ENCODE measurements around the gene ZMIZ1. TPM values are rescaled to one million over a fixed set of nuclear protein-coding genes. Genes with fewer than 3 reads are reported as not detected.

ZMIZ1 gene
- total and polyA plus RNA-seq, 5 donors from 2014 or later: 1.5 to 34.8 (median 2.2) TPM

DNA sequence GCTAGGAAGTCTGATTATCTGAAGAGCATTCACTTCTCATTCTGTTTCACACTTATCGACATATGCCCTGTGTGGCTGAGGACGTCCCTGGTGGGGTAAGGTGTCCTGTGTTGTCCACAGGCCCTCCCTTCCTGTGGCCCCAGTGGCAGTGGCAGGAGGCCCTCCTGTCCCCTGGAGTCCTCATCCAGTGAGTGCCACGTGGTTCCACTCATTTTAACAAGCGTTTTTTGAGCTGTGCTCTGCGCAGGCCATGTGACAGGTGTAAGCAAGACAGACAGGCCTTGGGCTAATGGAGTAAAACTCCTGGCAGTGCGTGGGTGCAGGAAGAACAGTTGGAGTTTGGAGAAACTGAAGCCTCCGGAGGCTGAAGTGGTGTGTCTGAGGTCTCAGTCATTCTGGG lies 239.2 kb downstream of the ZMIZ1 start:
- H3K4me3 Mint-ChIP-seq: no peak overlapping the region
- peak in 1 of 2 donors; percentile 8 for ATAC-seq (ENCODE audit: low read depth in 2 of 2)
- Histone ChIP-seq H3K27ac (ENCODE audit: insufficient read depth, low read length, poor library complexity, severe bottlenecking) (no peak overlapping the region), H3K4me1 (ENCODE audit: control insufficient read depth, insufficient read depth, low read length, poor library complexity, severe bottlenecking) (no peaks in the 10 kb centered on the region), H3K4me3 (ENCODE audit: low read depth, low read length) (no peak overlapping the region), H3K36me3 (ENCODE audit: control insufficient read depth, insufficient read depth, low read length) (peaks cover 40% of the 10 kb centered on the region), H3K9me3 (ENCODE audit: control insufficient read depth in 2 of 2, low read length in 2 of 2) (no peaks in the 10 kb centered on the region), H3K27me3 (ENCODE audit: control insufficient read depth, insufficient read depth, low read length) (no peaks in the 10 kb centered on the region)
- DNase-seq: no peak
- H3K36me3 Mint-ChIP-seq: peaks cover 27% of the 10 kb centered on the region
- peaks cover 0 to 1% (median 0%) of the 10 kb centered on the region in 4 donors for H3K4me1 Mint-ChIP-seq
- peak overlapping the region in 1 of 3 donors; percentile 51 for H3K27ac Mint-ChIP-seq
- no peaks in the 10 kb centered on the region for H3K27me3 Mint-ChIP-seq
- no peaks in the 10 kb centered on the region for H3K9me3 Mint-ChIP-seq

DNA sequence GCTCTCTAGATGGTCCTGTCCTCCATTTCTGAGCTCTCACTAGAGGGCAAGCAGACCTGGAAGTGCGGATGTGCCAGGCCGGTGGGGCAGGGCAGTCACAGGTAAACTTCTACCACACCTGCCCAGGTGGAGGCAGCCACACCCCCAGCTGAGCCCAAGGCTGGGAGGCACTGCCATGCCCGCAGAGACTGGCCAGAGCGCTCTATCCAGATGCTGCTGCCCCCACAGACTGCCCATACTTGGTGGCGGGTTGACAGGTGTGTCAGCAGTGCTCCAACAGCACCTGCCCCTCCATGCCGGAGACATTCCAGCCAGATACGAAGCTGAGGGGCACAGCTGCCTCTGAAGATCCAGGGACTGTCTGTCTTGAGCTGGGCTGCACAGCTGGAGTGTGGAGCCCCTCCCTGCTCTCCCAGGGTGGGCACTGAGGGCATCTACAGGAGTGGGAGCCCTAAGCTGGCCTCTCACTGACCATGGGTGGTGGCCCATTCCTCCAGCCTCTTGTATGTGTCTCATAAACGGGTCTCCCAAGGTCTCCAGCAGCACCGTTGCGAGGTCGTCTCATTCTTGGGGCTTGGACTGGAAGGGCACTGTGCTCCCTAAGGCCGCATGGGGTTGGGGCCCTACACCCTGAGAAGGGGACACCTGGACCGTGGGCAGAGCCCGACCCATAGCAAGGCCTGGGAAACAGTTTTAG lies 240.4 kb downstream of the ZMIZ1 start:
- H3K9me3 Mint-ChIP-seq: no peaks in the 10 kb centered on the region
- peaks cover 31% of the 10 kb centered on the region for H3K36me3 ChIP-seq (ENCODE audit: control insufficient read depth, insufficient read depth, low read length)
- H3K4me1 Mint-ChIP-seq: peaks cover 0 to 2% (median under 1%) of the 10 kb centered on the region in 4 donors
- H3K9me3 ChIP-seq (ENCODE audit: control insufficient read depth in 2 of 2, low read length in 2 of 2): no peaks in the 10 kb centered on the region
- no peak overlapping the region for H3K27ac ChIP-seq (ENCODE audit: insufficient read depth, low read length, poor library complexity, severe bottlenecking)
- no peak overlapping the region for H3K4me3 Mint-ChIP-seq
- DNase-seq (no peak), ATAC-seq (ENCODE audit: low read depth in 2 of 2) (no peak)
- no peak overlapping the region for H3K4me3 ChIP-seq (ENCODE audit: low read depth, low read length)
- no peaks in the 10 kb centered on the region for H3K4me1 ChIP-seq (ENCODE audit: control insufficient read depth, insufficient read depth, low read length, poor library complexity, severe bottlenecking)
- no peaks in the 10 kb centered on the region for H3K27me3 Mint-ChIP-seq
- peak overlapping the region in 1 of 3 donors; percentile 1 for H3K27ac Mint-ChIP-seq
- no peaks in the 10 kb centered on the region for H3K27me3 ChIP-seq (ENCODE audit: control insufficient read depth, insufficient read depth, low read length)
- peaks cover 33% of the 10 kb centered on the region for H3K36me3 Mint-ChIP-seq

DNA sequence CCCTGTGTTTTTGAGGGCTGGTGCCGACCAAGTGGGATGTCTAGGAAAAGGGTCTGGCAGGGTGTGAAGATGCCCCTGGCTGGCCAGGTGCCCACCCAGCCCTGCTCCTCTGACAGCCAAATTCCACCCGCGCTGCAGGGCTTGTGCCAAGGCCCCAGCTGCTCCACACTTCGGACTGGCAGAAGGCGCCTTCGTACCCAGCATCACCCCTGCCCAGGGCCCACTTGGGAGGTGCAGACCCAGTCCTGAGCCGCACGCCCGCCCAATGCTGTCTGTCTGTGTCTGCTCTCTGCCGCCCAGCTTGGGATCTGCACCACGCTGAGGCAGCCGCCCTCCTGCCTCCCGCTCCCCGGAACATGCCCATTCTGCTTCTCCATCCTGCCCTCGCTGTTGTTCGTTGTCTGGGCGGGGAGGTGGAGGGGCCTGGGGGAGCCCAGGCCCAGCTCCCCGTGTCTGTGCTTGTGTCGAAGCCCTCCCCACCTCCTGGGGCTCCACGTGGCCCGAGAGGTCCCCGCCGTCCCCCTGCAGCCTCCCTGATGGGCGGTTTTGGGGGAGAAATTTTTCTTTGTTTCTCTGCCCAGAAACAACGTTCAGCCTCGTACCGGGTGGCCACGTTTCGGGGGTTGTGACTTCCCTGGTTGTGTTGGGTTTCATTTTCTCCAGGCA lies 241.6 kb downstream of the ZMIZ1 start:
- ATAC-seq (ENCODE audit: low read depth in 2 of 2) (no peak), DNase-seq (no peak)
- Mint-ChIP-seq H3K27ac (peak overlapping the region in 1 of 3 donors; percentile 38), H3K36me3 (peaks cover 29% of the 10 kb centered on the region), H3K9me3 (no peaks in the 10 kb centered on the region), H3K4me3 (no peak overlapping the region), H3K27me3 (no peaks in the 10 kb centered on the region), H3K4me1 (peaks cover 0 to 5% (median under 1%) of the 10 kb centered on the region in 4 donors)
- Histone ChIP-seq H3K27me3 (ENCODE audit: control insufficient read depth, insufficient read depth, low read length) (no peaks in the 10 kb centered on the region), H3K4me3 (ENCODE audit: low read depth, low read length) (no peak overlapping the region), H3K27ac (ENCODE audit: insufficient read depth, low read length, poor library complexity, severe bottlenecking) (no peak overlapping the region), H3K4me1 (ENCODE audit: control insufficient read depth, insufficient read depth, low read length, poor library complexity, severe bottlenecking) (no peaks in the 10 kb centered on the region), H3K9me3 (ENCODE audit: control insufficient read depth in 2 of 2, low read length in 2 of 2) (no peaks in the 10 kb centered on the region), H3K36me3 (ENCODE audit: control insufficient read depth, insufficient read depth, low read length) (peaks cover 23% of the 10 kb centered on the region)

DNA sequence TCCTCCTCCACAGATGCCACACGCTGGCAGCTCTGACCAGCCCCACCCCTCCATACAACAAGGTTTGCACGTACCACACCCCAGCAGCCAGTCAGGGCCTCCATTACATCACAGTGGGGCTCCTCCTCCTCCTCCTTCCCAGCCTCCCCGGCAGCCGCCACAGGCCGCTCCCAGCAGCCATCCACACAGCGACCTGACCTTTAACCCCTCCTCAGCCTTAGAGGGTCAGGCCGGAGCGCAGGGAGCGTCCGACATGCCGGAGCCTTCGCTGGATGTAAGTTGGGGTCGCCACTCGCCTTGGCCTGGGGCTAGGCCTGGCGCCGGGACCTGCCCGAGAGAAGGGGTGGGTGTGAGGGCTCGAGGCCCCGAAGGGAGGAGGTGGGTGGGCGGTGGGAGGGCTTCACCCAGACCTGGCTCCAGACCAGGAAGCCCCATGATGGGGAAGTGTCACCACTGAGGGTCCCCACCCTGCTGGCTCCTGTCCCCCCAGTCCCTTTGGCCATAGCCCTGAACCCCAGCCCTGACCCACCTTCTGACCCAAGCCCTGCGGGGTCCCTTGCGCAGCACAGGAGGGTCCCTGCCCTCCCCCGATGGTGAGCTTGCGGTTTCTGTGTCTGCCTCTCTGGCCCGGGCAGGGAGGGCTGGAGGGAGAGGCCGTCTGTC lies 242.3 kb downstream of the ZMIZ1 start:
- ATAC-seq (ENCODE audit: low read depth in 2 of 2): no peak
- no peaks in the 10 kb centered on the region for H3K27me3 ChIP-seq (ENCODE audit: control insufficient read depth, insufficient read depth, low read length)
- peaks cover 23% of the 10 kb centered on the region for H3K36me3 ChIP-seq (ENCODE audit: control insufficient read depth, insufficient read depth, low read length)
- no peak for DNase-seq
- H3K4me3 ChIP-seq (ENCODE audit: low read depth, low read length): no peak overlapping the region
- H3K36me3 Mint-ChIP-seq: peaks cover 29% of the 10 kb centered on the region
- peaks cover 4% of the 10 kb centered on the region for H3K4me1 ChIP-seq (ENCODE audit: control insufficient read depth, insufficient read depth, low read length, poor library complexity, severe bottlenecking)
- H3K27ac Mint-ChIP-seq: no peak overlapping the region
- H3K9me3 Mint-ChIP-seq: no peaks in the 10 kb centered on the region
- H3K9me3 ChIP-seq (ENCODE audit: control insufficient read depth in 2 of 2, low read length in 2 of 2): no peaks in the 10 kb centered on the region
- no peak overlapping the region for H3K27ac ChIP-seq (ENCODE audit: insufficient read depth, low read length, poor library complexity, severe bottlenecking)
- no peaks in the 10 kb centered on the region for H3K27me3 Mint-ChIP-seq
- H3K4me3 Mint-ChIP-seq: no peak overlapping the region
- peaks cover 4 to 12% (median 6%) of the 10 kb centered on the region in 4 donors for H3K4me1 Mint-ChIP-seq

DNA sequence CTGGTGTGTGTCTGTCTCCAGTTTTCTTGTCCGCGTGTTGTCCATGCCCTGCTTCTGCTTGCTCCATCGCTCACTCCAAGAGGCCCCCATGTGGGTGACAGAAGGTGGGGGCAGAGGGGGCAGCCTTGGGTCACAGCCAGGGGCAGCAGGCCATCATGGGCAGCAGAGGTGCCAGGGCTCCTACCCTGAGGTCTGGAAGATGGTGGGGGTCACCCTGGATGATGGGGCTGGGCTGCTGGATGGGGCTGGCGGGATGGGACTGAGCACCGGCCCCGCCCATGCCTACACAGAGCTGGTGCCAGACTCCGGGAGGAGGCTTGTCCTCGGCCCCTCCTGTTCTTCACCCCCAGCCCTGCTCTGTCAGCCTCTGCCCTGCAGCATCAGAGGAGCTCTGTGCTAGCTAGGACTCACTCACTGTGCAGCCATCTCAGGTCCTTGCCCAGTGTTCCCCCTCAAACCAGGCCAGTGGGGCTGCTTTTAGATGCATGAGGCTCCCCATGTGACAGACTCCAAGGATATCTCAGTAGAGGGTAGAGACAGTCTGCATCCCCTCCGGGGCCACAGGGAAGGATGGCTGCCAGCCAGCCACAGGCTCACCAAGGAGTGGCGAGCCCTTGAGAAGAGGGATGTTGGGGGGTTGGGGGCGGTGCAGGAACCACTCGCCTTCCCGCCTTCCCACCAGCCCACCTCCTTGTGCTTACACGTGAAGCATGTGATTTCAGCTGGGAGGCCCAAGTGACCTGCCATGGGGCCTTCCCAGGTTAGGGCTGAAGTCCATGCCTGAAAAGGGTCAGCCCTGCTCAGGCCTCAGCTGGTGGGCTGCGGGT lies 243.0 kb downstream of the ZMIZ1 start:
- Histone ChIP-seq H3K4me1 (ENCODE audit: control insufficient read depth, insufficient read depth, low read length, poor library complexity, severe bottlenecking) (peaks cover 11% of the 10 kb centered on the region), H3K36me3 (ENCODE audit: control insufficient read depth, insufficient read depth, low read length) (peaks cover 17% of the 10 kb centered on the region), H3K27me3 (ENCODE audit: control insufficient read depth, insufficient read depth, low read length) (no peaks in the 10 kb centered on the region), H3K27ac (ENCODE audit: insufficient read depth, low read length, poor library complexity, severe bottlenecking) (no peak overlapping the region), H3K9me3 (ENCODE audit: control insufficient read depth in 2 of 2, low read length in 2 of 2) (no peaks in the 10 kb centered on the region), H3K4me3 (ENCODE audit: low read depth, low read length) (no peak overlapping the region)
- ATAC-seq (ENCODE audit: low read depth in 2 of 2) (no peak), DNase-seq (no peak)
- Mint-ChIP-seq H3K4me3 (no peak overlapping the region), H3K36me3 (peaks cover 29% of the 10 kb centered on the region), H3K27ac (no peak overlapping the region), H3K4me1 (peaks cover 7 to 19% (median 12%) of the 10 kb centered on the region in 4 donors), H3K9me3 (no peaks in the 10 kb centered on the region), H3K27me3 (no peaks in the 10 kb centered on the region)

DNA sequence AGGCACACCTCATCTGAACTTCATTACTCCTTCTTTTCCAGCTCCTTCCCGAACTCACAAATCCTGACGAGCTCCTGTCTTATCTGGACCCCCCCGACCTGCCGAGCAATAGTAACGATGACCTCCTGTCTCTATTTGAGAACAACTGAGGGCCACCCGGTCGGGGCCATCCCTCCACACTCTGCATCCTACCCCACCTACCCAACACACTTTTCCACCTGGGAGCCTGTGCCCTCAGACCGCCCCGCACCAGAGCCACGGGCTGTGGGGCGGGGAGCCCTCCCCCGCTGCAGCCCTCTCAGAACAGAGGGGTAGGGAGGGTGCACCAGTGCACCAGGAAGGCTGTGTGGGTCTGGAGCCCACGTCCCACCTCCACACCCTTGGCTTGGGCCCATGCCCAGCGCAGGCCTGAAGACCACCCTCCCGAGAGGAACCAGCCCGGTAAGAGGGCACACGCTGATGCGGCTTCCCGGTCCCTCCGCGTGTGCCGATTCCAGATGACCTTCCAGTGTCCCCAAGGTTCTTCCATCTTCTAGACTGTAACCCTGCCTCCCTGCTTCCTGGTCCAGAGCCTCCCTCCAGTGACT lies 243.9 kb downstream of the ZMIZ1 start:
- DNase-seq (no peak), ATAC-seq (ENCODE audit: low read depth in 2 of 2) (no peak)
- Histone ChIP-seq H3K4me1 (ENCODE audit: control insufficient read depth, insufficient read depth, low read length, poor library complexity, severe bottlenecking) (peaks cover 20% of the 10 kb centered on the region), H3K4me3 (ENCODE audit: low read depth, low read length) (no peak overlapping the region), H3K27ac (ENCODE audit: insufficient read depth, low read length, poor library complexity, severe bottlenecking) (no peak overlapping the region), H3K27me3 (ENCODE audit: control insufficient read depth, insufficient read depth, low read length) (no peaks in the 10 kb centered on the region), H3K9me3 (ENCODE audit: control insufficient read depth in 2 of 2, low read length in 2 of 2) (no peaks in the 10 kb centered on the region), H3K36me3 (ENCODE audit: control insufficient read depth, insufficient read depth, low read length) (peaks cover 12% of the 10 kb centered on the region)
- peaks cover 28% of the 10 kb centered on the region for H3K36me3 Mint-ChIP-seq
- H3K27ac Mint-ChIP-seq: no peak overlapping the region
- no peak overlapping the region for H3K4me3 Mint-ChIP-seq
- peaks cover 6% of the 10 kb centered on the region for H3K27me3 Mint-ChIP-seq
- H3K4me1 Mint-ChIP-seq: peaks cover 11 to 28% (median 19%) of the 10 kb centered on the region in 4 donors
- H3K9me3 Mint-ChIP-seq: peaks cover 0 to 1% (median 0%) of the 10 kb centered on the region in 7 donors

DNA sequence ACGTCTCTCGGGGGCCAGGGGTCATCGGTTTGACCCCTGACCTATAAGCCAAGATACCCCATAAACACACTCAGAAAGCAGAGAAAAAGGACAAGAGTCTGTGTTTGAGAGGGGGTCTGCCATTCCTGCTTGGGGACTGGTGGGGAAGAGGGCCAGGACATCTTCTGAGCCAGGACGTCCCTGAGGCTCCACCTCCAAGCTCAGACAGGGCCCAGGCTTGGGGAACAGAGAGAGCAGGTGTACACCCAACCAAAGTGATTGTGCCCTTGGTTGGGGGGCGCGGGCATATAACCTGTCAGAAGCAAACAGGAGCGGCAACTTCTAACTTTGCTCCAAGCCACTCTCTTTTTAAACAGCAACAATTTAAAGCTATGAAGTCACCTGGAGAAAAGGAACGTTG lies 244.6 kb downstream of the ZMIZ1 start:
- peak overlapping the region in 1 of 3 donors; percentile 36 for H3K27ac Mint-ChIP-seq

More for the DNA sequence above, 244.6 kb downstream of the ZMIZ1 start:
- peaks cover 22% of the 10 kb centered on the region for H3K36me3 Mint-ChIP-seq
- H3K9me3 Mint-ChIP-seq: peaks cover 0 to 2% (median 0%) of the 10 kb centered on the region in 7 donors
- peaks cover 9% of the 10 kb centered on the region for H3K27me3 Mint-ChIP-seq
- no peak for ATAC-seq (ENCODE audit: low read depth in 2 of 2)
- H3K4me1 Mint-ChIP-seq: peaks cover 14 to 34% (median 26%) of the 10 kb centered on the region in 4 donors
- no peak overlapping the region for H3K4me3 ChIP-seq (ENCODE audit: low read depth, low read length)
- no peak overlapping the region for H3K4me3 Mint-ChIP-seq
- H3K36me3 ChIP-seq (ENCODE audit: control insufficient read depth, insufficient read depth, low read length): peaks cover 7% of the 10 kb centered on the region
- H3K27ac ChIP-seq (ENCODE audit: insufficient read depth, low read length, poor library complexity, severe bottlenecking): no peak overlapping the region
- H3K4me1 ChIP-seq (ENCODE audit: control insufficient read depth, insufficient read depth, low read length, poor library complexity, severe bottlenecking): peaks cover 27% of the 10 kb centered on the region
- no peaks in the 10 kb centered on the region for H3K27me3 ChIP-seq (ENCODE audit: control insufficient read depth, insufficient read depth, low read length)
- no peak for DNase-seq
- no peaks in the 10 kb centered on the region for H3K9me3 ChIP-seq (ENCODE audit: control insufficient read depth in 2 of 2, low read length in 2 of 2)

Measured in CD4-positive, CD25-positive, alpha-beta regulatory T cell (primary cell).